HG03342 (cell line): ENCODE results near the gene CARHSP1.
A peak's percentile ranks its signal among the peaks of the same experiment; 100 is the strongest.
"Not testable (repeated sequence)": the region's sequence is repeated elsewhere in the genome, so short reads cannot be mapped to it uniquely, and the experiment has no call there.

Experiments
- ATAC-seq: cut with Tn5 transposase; IDR thresholded peaks from one replicate; pipeline ENCODE4 v1.9.1; 2021; ENCODE audit warnings: mild to moderate bottlenecking, moderate library complexity; ENCODE audit not compliant: unreplicated experiment

The CARHSP1 gene

GRCh38 chr16:8836797-8837196 lies 32.0 kb downstream of the CARHSP1 start:
- ATAC-seq: not testable (repeated sequence)

GRCh38 chr16:8832717-8833105 lies 36.1 kb downstream of the CARHSP1 start:
- no peak for ATAC-seq

- no peak for ATAC-seq
Measured at GRCh38 chr16:8831871-8832716, 36.7 kb downstream of the CARHSP1 start.

GRCh38 chr16:8831450-8831849 lies 37.4 kb downstream of the CARHSP1 start:
- ATAC-seq: no peak

GRCh38 chr16:8828541-8829165 lies 40.2 kb downstream of the CARHSP1 start:
- no peak for ATAC-seq

- ATAC-seq: no peak
Measured at GRCh38 chr16:8826278-8826879, 42.4 kb downstream of the CARHSP1 start.

GRCh38 chr16:8822403-8822802 lies 46.4 kb downstream of the CARHSP1 start:
- ATAC-seq: no peak

- no peak for ATAC-seq
Measured at GRCh38 chr16:8819411-8820034, 49.3 kb downstream of the CARHSP1 start.

GRCh38 chr16:8818504-8819270 lies 50.1 kb downstream of the CARHSP1 start:
- ATAC-seq: peak; percentile 65

- no peak for ATAC-seq
Measured at GRCh38 chr16:8816967-8817655, 51.7 kb downstream of the CARHSP1 start.

- ATAC-seq: no peak
Measured at GRCh38 chr16:8814095-8814806, 54.6 kb downstream of the CARHSP1 start.

- no peak for ATAC-seq
Measured at GRCh38 chr16:8812162-8812843, 56.5 kb downstream of the CARHSP1 start.

GRCh38 chr16:8808613-8809353 lies 60.0 kb downstream of the CARHSP1 start:
- no peak for ATAC-seq

- no peak for ATAC-seq
Measured at GRCh38 chr16:8808009-8808408, 60.8 kb downstream of the CARHSP1 start.

GRCh38 chr16:8807189-8807588 lies 61.6 kb downstream of the CARHSP1 start:
- ATAC-seq: no peak

GRCh38 chr16:8806272-8806983 lies 62.4 kb downstream of the CARHSP1 start:
- ATAC-seq: no peak

GRCh38 chr16:8804313-8804712 lies 64.5 kb downstream of the CARHSP1 start:
- no peak for ATAC-seq

- not testable (repeated sequence) for ATAC-seq
Measured at GRCh38 chr16:8803733-8804132, 65.1 kb downstream of the CARHSP1 start.
